C4-2B (cell line): Measurements from ENCODE around the gene ZNF23.

ENCODE experiments used
- H3K27ac ChIP-seq: fragments of 450-650 bp; 2 replicates; pipeline ENCODE4 v1.5.1; 2017
- ZFX ChIP-seq: fragments of 450-650 bp; IDR thresholded peaks from 2 replicates; pipeline ENCODE4 v1.6.1; 2017
- TF ChIP-seq, protein P1 (sequence below): fragments of 450-650 bp; conservative IDR thresholded peaks from 2 replicates; pipeline ENCODE4 v1.5.1; 2017; ENCODE audit warnings: mild to moderate bottlenecking

ZNF23 gene

DNA sequence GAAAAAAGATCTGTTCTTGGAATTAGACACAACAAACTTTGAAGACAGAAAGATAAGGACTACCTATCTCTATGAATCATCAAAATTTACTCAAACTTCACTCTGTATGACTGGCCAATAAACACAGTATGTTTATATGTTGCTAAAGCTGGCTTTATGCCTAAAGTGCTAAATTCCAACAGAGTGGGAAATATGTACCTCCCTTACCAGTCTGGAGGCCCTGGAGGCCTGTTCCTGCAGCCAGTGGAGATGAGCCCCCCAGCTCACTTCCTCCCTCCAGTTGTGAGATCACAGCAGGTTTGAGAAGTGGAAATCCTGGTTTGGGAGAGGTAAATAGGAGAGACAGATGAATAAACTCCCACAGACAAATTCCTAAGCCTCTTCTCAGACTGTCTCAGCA lies 9.0 kb downstream of the ZNF23 start:
- no peak overlapping the region for H3K27ac ChIP-seq
- TF ChIP-seq ZFX: no peak
- TF ChIP-seq, protein P1, sequence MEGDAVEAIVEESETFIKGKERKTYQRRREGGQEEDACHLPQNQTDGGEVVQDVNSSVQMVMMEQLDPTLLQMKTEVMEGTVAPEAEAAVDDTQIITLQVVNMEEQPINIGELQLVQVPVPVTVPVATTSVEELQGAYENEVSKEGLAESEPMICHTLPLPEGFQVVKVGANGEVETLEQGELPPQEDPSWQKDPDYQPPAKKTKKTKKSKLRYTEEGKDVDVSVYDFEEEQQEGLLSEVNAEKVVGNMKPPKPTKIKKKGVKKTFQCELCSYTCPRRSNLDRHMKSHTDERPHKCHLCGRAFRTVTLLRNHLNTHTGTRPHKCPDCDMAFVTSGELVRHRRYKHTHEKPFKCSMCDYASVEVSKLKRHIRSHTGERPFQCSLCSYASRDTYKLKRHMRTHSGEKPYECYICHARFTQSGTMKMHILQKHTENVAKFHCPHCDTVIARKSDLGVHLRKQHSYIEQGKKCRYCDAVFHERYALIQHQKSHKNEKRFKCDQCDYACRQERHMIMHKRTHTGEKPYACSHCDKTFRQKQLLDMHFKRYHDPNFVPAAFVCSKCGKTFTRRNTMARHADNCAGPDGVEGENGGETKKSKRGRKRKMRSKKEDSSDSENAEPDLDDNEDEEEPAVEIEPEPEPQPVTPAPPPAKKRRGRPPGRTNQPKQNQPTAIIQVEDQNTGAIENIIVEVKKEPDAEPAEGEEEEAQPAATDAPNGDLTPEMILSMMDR: no peak

- TF ChIP-seq ZFX: no peak
- TF ChIP-seq, protein P1: no peak
These were observed 13.0 kb downstream of the ZNF23 start for GRCh38 chr16:71449020-71449419.

DNA sequence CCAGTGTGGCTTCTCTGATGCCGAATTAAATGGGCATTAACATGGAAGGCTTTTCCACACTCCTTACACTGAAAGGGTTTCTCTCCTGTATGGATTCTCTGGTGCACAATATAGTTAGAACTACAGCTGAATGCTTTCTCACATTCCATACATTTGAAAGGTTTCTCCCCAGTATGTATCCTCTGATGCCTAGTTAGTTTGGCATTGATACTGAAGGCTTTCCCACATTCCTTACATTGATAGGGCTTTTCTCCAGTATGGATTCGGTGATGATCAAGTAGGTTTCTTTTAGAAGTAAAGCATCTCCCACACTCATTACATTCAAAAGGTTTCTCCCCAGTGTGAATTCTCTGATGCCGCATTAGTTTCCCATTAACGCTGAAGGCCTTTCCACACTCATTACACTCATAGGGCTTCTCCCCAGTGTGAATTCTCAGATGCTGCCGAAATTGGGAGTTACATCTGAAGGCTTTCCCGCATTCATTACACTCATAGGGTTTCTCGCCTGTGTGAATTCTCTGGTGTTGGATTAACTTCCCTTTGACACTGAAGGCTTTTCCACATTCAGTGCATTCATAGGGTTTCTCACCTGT lies 13.7 kb downstream of the ZNF23 start:
- no peak overlapping the region for H3K27ac ChIP-seq
- no peak for TF ChIP-seq ZFX
- TF ChIP-seq, protein P1: no peak

More at GRCh38 chr16:71449020-71449419, 13.0 kb downstream of the ZNF23 start:
- no peak overlapping the region for H3K27ac ChIP-seq

- no peak overlapping the region for H3K27ac ChIP-seq
- TF ChIP-seq, protein P1: no peak
- TF ChIP-seq ZFX: no peak
These were observed 18.3 kb downstream of the ZNF23 start for GRCh38 chr16:71443714-71444113.

DNA sequence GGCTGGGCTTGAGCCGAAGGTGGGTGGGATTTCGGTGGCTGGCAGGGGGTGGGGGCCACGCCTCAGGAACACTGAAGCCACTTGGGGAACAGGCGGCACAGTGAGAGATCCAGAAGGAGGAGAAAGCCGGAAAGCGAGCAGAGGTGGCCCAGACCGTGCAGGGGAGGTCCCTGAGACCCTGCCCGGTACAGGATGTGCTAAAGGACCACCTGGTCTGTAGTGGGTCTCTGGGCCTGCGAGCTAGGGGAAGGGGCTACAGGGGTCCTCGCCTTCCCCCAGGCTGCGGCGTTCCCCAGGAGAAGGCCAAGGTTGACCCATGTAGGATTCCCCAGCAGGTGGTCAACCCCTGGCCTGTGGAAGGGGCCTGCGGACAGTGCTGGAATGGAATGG lies 20.0 kb downstream of the ZNF23 start, which contains the start of gene TLE7:
TSS of gene TLE7 (minus strand) at position 4 of the 390 bp plus-strand sequence. CDS start 8,730 bp downstream, outside the sequence.
- TF ChIP-seq, protein P1: no peak
- no peak for TF ChIP-seq ZFX

DNA sequence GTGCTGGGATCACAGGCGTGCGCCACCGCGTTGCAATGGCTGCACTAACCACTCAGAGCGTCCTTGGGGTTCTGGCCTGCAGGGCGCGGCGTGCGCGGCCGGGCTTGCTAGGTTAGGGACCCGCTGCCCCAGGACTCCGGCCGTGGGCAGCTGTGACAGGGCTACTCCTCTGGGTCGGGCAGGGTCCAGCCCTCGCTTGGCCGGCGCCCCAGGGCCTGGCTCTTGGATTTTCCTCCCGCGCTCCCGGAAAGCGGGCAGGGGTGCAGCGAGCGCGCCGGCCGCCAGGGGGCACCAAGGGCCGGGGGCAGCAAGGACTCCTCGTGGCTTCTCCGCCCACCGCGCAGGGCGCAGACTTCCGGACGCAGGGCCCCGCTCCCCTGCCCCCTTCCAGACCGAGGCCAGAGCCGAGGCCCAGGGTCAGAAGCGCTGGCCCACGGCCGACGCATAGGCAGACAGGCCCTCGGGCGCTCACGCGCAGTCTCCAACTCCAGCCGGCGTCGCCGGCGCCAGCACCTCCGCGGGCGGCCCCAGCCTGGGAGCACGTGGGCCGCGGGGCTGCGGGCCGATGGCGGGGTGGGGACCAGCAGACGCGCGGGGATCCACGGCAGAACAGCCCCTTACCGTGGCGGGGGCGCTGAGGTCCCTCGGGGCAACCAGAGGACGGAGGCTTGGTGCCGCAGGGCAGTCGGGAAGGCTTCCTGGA lies 20.5 kb downstream of the ZNF23 start:
- TF ChIP-seq, protein P1: no peak
- TF ChIP-seq ZFX: no peak

More for the DNA sequence above, 20.0 kb downstream of the ZNF23 start, which contains the start of gene TLE7:
- no peak within 1 kb of the TSS for H3K27ac ChIP-seq

DNA sequence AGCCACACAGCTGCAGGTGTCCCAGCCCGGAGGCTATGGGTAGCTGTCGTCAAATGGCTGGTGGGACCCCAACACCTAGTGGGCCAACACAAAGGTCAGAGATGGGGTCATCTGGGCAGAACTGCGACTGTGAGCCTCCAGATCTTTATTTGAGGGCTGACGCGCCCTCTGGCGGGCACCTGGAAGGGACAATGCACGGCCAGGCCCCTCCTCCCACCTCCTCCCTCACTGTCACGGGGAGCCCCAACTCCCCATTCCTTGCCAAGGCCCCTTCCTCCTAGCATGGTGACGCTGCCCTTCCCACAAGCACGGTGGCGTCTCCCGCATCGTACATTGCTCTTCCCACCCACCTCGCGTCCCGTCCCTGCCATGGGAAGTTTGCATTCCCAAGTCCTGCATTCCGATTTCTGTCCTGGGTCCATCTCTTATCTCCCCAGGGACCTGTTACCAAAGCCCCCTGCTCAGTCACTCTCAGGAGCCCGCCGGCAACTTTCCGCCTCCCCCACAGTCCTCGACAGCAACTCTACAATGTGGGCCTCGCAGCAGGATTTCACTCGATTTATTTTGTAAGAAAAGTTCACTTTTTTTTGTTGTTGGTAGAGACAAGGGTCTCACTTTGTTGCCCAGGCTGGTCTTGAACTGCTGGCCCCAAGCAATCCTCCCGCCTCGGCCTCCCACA lies 21.2 kb downstream of the ZNF23 start:
- no peak for TF ChIP-seq ZFX
- TF ChIP-seq, protein P1: peak; percentile 52
- H3K27ac ChIP-seq: no peak overlapping the region

More for the DNA sequence above, 20.5 kb downstream of the ZNF23 start:
- H3K27ac ChIP-seq: no peak overlapping the region
